ENCODE measurements around the gene PTGIR. TPM values are rescaled to one million over a fixed set of nuclear protein-coding genes. Genes with fewer than 3 reads are reported as not detected.

Gene PTGIR
- total and polyA plus RNA-seq, 10 of the 15 experiments (the other 5 are each of a cell fraction or from before 2014, with no cell fraction given), result 0.34 to 29.1 (median 9.9) TPM

DNA sequence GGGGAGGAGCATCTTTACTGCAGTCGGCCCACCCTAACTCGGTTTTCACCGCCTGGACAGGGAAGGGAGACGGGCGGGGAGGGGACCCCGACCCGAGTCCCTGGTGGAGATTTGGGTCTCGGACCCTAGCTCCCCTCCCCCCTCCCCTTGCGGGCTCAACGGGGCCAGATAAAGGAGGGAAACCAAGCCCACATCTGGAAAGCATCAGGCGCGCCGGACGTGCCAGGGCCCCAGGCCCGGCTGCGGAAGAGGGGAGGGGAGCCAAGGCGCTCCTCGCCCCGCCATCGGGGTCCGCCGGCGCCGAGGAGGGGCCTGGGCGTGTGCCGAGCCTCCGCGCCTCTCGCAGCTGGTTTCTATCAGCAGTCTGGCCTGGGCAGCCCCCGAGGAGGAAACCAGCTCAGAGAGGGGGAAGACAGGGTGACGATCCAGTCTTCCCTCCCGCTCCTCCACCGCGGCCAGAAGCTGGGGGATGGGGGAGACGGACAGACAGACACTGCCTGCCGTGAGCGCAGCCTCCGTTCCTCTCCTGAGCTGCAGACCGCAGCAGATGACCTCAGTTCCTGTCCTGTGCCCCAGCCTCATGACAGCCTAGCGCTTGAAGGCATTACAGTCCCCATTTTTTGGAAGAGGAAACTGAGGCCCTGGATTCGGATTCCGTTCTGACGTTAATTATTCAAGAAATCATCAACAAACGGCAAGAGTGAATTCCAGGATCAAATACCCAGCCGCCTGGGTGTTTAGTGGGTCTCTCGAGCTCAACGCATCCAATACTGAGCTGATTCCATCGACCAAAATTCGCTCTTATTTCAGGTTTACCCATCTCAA is 14.7 kb upstream of the PTGIR start (continued):
- TF ChIP-seq, protein P1, sequence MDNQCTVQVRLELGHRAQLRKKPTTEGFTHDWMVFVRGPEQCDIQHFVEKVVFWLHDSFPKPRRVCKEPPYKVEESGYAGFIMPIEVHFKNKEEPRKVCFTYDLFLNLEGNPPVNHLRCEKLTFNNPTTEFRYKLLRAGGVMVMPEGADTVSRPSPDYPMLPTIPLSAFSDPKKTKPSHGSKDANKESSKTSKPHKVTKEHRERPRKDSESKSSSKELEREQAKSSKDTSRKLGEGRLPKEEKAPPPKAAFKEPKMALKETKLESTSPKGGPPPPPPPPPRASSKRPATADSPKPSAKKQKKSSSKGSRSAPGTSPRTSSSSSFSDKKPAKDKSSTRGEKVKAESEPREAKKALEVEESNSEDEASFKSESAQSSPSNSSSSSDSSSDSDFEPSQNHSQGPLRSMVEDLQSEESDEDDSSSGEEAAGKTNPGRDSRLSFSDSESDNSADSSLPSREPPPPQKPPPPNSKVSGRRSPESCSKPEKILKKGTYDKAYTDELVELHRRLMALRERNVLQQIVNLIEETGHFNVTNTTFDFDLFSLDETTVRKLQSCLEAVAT (IDR thresholded peaks at IDR 0.05), result peak; percentile 26; the same call in 1 of the 2 replicates
- TF ChIP-seq ATF7 (IDR thresholded peaks at IDR 0.05; ENCODE audit: low read depth) (peak; percentile 67), CREM (IDR thresholded peaks at IDR 0.05; ENCODE audit: low read depth) (peak; percentile 31; the same call in 1 of the 2 replicates), TAF1 (IDR thresholded peaks at IDR 0.05; ENCODE audit: borderline replicate concordance, low read depth, low read length) (no peak), DPF2 (IDR thresholded peaks at IDR 0.05) (peak; percentile 67), IRF4 (IDR thresholded peaks at IDR 0.05; ENCODE audit: low read depth, low read length) (0 out of 2 replicates have a peak, but pooled peaks have one; percentile 28), GATAD2B (conservative IDR thresholded peaks at IDR 0.05; ENCODE audit: low read depth) (0 out of 2 replicates have a peak, but pooled peaks have one; percentile 38), IKZF1 (conservative IDR thresholded peaks at IDR 0.05) (no peak), NFYA (IDR thresholded peaks at IDR 0.05; ENCODE audit: borderline replicate concordance, low read depth, low read length) (no peak), TCF12 (IDR thresholded peaks at IDR 0.05; ENCODE audit: low read depth, low read length) (peak; percentile 37; the same call in 1 of the 2 replicates)
- TF ChIP-seq, protein P2, sequence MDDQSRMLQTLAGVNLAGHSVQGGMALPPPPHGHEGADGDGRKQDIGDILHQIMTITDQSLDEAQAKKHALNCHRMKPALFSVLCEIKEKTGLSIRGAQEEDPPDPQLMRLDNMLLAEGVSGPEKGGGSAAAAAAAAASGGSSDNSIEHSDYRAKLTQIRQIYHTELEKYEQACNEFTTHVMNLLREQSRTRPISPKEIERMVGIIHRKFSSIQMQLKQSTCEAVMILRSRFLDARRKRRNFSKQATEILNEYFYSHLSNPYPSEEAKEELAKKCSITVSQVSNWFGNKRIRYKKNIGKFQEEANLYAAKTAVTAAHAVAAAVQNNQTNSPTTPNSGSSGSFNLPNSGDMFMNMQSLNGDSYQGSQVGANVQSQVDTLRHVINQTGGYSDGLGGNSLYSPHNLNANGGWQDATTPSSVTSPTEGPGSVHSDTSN (IDR thresholded peaks at IDR 0.05; ENCODE audit: insufficient replicate concordance, low read depth, low read length), result peak; percentile 36
- TF ChIP-seq, protein P3, sequence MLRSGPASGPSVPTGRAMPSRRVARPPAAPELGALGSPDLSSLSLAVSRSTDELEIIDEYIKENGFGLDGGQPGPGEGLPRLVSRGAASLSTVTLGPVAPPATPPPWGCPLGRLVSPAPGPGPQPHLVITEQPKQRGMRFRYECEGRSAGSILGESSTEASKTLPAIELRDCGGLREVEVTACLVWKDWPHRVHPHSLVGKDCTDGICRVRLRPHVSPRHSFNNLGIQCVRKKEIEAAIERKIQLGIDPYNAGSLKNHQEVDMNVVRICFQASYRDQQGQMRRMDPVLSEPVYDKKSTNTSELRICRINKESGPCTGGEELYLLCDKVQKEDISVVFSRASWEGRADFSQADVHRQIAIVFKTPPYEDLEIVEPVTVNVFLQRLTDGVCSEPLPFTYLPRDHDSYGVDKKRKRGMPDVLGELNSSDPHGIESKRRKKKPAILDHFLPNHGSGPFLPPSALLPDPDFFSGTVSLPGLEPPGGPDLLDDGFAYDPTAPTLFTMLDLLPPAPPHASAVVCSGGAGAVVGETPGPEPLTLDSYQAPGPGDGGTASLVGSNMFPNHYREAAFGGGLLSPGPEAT (IDR thresholded peaks at IDR 0.05; ENCODE audit: low read depth), result no peak
- TF ChIP-seq, protein P4, sequence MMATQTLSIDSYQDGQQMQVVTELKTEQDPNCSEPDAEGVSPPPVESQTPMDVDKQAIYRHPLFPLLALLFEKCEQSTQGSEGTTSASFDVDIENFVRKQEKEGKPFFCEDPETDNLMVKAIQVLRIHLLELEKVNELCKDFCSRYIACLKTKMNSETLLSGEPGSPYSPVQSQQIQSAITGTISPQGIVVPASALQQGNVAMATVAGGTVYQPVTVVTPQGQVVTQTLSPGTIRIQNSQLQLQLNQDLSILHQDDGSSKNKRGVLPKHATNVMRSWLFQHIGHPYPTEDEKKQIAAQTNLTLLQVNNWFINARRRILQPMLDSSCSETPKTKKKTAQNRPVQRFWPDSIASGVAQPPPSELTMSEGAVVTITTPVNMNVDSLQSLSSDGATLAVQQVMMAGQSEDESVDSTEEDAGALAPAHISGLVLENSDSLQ (IDR thresholded peaks at IDR 0.05), result 0 out of 2 replicates have a peak, but pooled peaks have one; percentile 8
- TF ChIP-seq, protein P5, sequence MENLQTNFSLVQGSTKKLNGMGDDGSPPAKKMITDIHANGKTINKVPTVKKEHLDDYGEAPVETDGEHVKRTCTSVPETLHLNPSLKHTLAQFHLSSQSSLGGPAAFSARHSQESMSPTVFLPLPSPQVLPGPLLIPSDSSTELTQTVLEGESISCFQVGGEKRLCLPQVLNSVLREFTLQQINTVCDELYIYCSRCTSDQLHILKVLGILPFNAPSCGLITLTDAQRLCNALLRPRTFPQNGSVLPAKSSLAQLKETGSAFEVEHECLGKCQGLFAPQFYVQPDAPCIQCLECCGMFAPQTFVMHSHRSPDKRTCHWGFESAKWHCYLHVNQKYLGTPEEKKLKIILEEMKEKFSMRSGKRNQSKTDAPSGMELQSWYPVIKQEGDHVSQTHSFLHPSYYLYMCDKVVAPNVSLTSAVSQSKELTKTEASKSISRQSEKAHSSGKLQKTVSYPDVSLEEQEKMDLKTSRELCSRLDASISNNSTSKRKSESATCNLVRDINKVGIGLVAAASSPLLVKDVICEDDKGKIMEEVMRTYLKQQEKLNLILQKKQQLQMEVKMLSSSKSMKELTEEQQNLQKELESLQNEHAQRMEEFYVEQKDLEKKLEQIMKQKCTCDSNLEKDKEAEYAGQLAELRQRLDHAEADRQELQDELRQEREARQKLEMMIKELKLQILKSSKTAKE (IDR thresholded peaks at IDR 0.05; ENCODE audit: low read depth, poor library complexity, severe bottlenecking), result no peak

All from GM12878 (cell line).